IMR-90 (cell line): ENCODE data around the gene HDC. TPM values are rescaled to one million over a fixed set of nuclear protein-coding genes. Genes with fewer than 3 reads are reported as not detected.
A peak's percentile ranks its signal among the peaks of the same experiment; 100 is the strongest.

Experiments used
- ATAC-seq: fragments of 200-7000 bp; cut with Tn5 transposase; 2 replicates; pipeline ENCODE4 v1.9.1; 2020; ENCODE audit warnings: low read depth, mild to moderate bottlenecking, moderate library complexity
- BruUV-seq: library from RNA; stranded (reverse); fragments of 400-500 nt; replicated peaks from 2 replicates; lab custom pipeline; 2021; lab: Mats Ljungman, UMichigan
- CTCF ChIA-PET: fragments of 300-600 bp; formaldehyde crosslinking; extraction: SDS; loops from one replicate; lab custom pipeline; 2021; ENCODE audit warnings: antibody characterized with exemption; lab: Yijun Ruan, JAX
- POLR2A ChIA-PET: fragments of 300-600 bp; sonication (Branson Sonifier 250); formaldehyde crosslinking; loops from one replicate; lab custom pipeline; 2022; ENCODE audit warnings: antibody characterized with exemption; ENCODE audit not compliant: unreplicated experiment; lab: Charles Lee
- DNase-seq: peaks from one replicate; pipeline ENCODE4 v3.0.0; 2013
- H2AFZ ChIP-seq: replicated peaks from 2 replicates; pipeline ENCODE3; 2013; ENCODE audit warnings: low read length, mild to moderate bottlenecking; ENCODE audit not compliant: poor library complexity
- H2AK5ac ChIP-seq: 2 replicates; pipeline ENCODE4 v1.6.1; 2013; ENCODE audit warnings: low read depth, low read length, inconsistent platforms
- H2AK9ac ChIP-seq: replicated peaks from 2 replicates; pipeline ENCODE3; 2013; ENCODE audit warnings: mild to moderate bottlenecking, low read depth, low read length, moderate library complexity; ENCODE audit not compliant: poor library complexity
- H2BK120ac ChIP-seq: 2 replicates; pipeline ENCODE4 v1.6.1; 2013; ENCODE audit warnings: low read depth, low read length, inconsistent platforms
- H2BK15ac ChIP-seq: 3 replicates; pipeline ENCODE4 v1.6.1; 2013; ENCODE audit warnings: low read depth, low read length, inconsistent platforms
- H2BK20ac ChIP-seq: 2 replicates; pipeline ENCODE4 v1.6.1; 2013; ENCODE audit warnings: low read depth, mild to moderate bottlenecking, inconsistent platforms, low read length, moderate library complexity
- H2BK5ac ChIP-seq: 2 replicates; pipeline ENCODE4 v1.6.1; 2013; ENCODE audit warnings: mild to moderate bottlenecking, low read depth, low read length, inconsistent platforms; ENCODE audit not compliant: poor library complexity, severe bottlenecking
- H3K14ac ChIP-seq: replicated peaks from 2 replicates; pipeline ENCODE4 v1.6.1; 2013; ENCODE audit warnings: low read depth, low read length, inconsistent platforms
- H3K18ac ChIP-seq: 2 replicates; pipeline ENCODE4 v1.6.1; 2013; ENCODE audit warnings: low read depth, low read length, control low read depth
- H3K23ac ChIP-seq: 2 replicates; pipeline ENCODE4 v1.6.1; 2013; ENCODE audit warnings: low read depth, low read length, inconsistent platforms
- H3K27ac ChIP-seq: 2 replicates; pipeline ENCODE4 v1.5.1; 2013; ENCODE audit warnings: mild to moderate bottlenecking, control low read depth, low read length; ENCODE audit not compliant: insufficient read depth
- H3K27me3 ChIP-seq: 2 replicates; pipeline ENCODE4 v1.6.1; 2013; ENCODE audit warnings: low read length; ENCODE audit not compliant: control insufficient read depth, insufficient read depth
- H3K36me3 ChIP-seq: 2 replicates; pipeline ENCODE4 v1.6.1; 2013; ENCODE audit warnings: low read length, mixed read lengths; ENCODE audit not compliant: control insufficient read depth, insufficient read depth
- H3K4ac ChIP-seq: 2 replicates; pipeline ENCODE4 v1.6.1; 2013; ENCODE audit warnings: low read depth, low read length, inconsistent platforms
- H3K4me1 ChIP-seq: 2 replicates; pipeline ENCODE4 v1.6.1; 2013; ENCODE audit warnings: low read length, mixed read lengths; ENCODE audit not compliant: control insufficient read depth, insufficient read depth
- H3K4me2 ChIP-seq: 2 replicates; pipeline ENCODE4 v1.6.1; 2013; ENCODE audit warnings: low read depth, mild to moderate bottlenecking, control low read depth, low read length, moderate library complexity
- H3K4me3 ChIP-seq: 2 replicates; pipeline ENCODE4 v1.5.1; 2013; ENCODE audit warnings: low read depth, mild to moderate bottlenecking, control low read depth, low read length, moderate library complexity; ENCODE audit not compliant: insufficient read depth
- H3K56ac ChIP-seq: 2 replicates; pipeline ENCODE4 v1.6.1; 2013; ENCODE audit warnings: low read length, inconsistent platforms; ENCODE audit not compliant: insufficient read depth; ENCODE audit errors: extremely low read depth
- H3K79me1 ChIP-seq, 2 experiments: 2 replicates each; pipeline ENCODE4 v1.6.1; 2013; ENCODE audit warnings: low read length in 2 of 2, inconsistent platforms in 1 of 2, low read depth in 1 of 2
- H3K9ac ChIP-seq: 2 replicates; pipeline ENCODE4 v1.6.1; 2013; ENCODE audit warnings: low read depth, low read length, control low read depth
- H3K9me1 ChIP-seq: 2 replicates; pipeline ENCODE4 v1.6.1; 2013; ENCODE audit warnings: low read length, inconsistent platforms; ENCODE audit not compliant: insufficient read depth
- H3K9me3 ChIP-seq: 2 replicates; pipeline ENCODE4 v1.6.1; 2013; ENCODE audit warnings: low read length; ENCODE audit not compliant: control insufficient read depth, insufficient read depth
- H4K20me1 ChIP-seq: 2 replicates; pipeline ENCODE4 v1.6.1; 2013; ENCODE audit warnings: low read length, inconsistent platforms; ENCODE audit not compliant: insufficient read depth
- H4K5ac ChIP-seq: 2 replicates; pipeline ENCODE4 v1.6.1; 2013; ENCODE audit warnings: mild to moderate bottlenecking, low read depth, low read length, control low read depth
- H4K8ac ChIP-seq, 2 experiments: 2 replicates each; pipeline ENCODE4 v1.6.1; 2013; ENCODE audit warnings: low read depth in 2 of 2, low read length in 2 of 2, control low read depth in 1 of 2, inconsistent platforms in 1 of 2
- H4K91ac ChIP-seq: 2 replicates; pipeline ENCODE4 v1.6.1; 2013; ENCODE audit warnings: low read depth, low read length, inconsistent platforms; ENCODE audit not compliant: insufficient read depth
- BHLHE40 ChIP-seq: fragments of 150-350 bp; IDR thresholded peaks from 2 replicates; pipeline ENCODE4 v1.6.1; 2016; ENCODE audit warnings: mild to moderate bottlenecking, low read depth, low read length
- CEBPB ChIP-seq: IDR thresholded peaks from 2 replicates; pipeline ENCODE4 v1.6.1; 2012; ENCODE audit warnings: low read depth, low read length, improper control_type of control experiment
- ELK1 ChIP-seq: fragments of 150-350 bp; IDR thresholded peaks from 2 replicates; pipeline ENCODE4 v1.6.1; 2016; ENCODE audit warnings: low read depth, mild to moderate bottlenecking, low read length, moderate library complexity, borderline replicate concordance
- MAFK ChIP-seq: IDR thresholded peaks from 2 replicates; pipeline ENCODE4 v1.6.1; 2012; ENCODE audit warnings: low read depth, low read length, improper control_type of control experiment
- NFE2L2 ChIP-seq: fragments of 150-350 bp; IDR thresholded peaks from 2 replicates; pipeline ENCODE4 v1.6.1; 2016; ENCODE audit warnings: low read depth, mild to moderate bottlenecking, low read length
- POLR2A ChIP-seq: IDR thresholded peaks from 2 replicates; pipeline ENCODE4 v1.6.1; 2012; ENCODE audit warnings: mild to moderate bottlenecking, low read depth, low read length
- SMC3 ChIP-seq: fragments of 150-350 bp; IDR thresholded peaks from 2 replicates; pipeline ENCODE4 v1.6.1; 2016; ENCODE audit warnings: low read depth, mild to moderate bottlenecking, antibody characterized with exemption, low read length, moderate library complexity
- USF2 ChIP-seq: fragments of 150-350 bp; IDR thresholded peaks from 2 replicates; pipeline ENCODE4 v1.6.1; 2017; ENCODE audit warnings: mild to moderate bottlenecking, antibody characterized with exemption, low read length, low read depth
- WGBS, 2 experiments: methylation state at CpG; one replicate each; pipeline versions ENCODE4 v1.1.5 to v1.1.7; 2013; ENCODE audit warnings: missing lambda C conversion rate in 2 of 2; ENCODE audit not compliant: insufficient read length in 1 of 2; ENCODE audit errors: extremely low coverage in 2 of 2; 5-methylcytosine and 5-hydroxymethylcytosine counted together
- dilution Hi-C: fragments of 300-500 bp; cut with HindIII; formaldehyde crosslinking; loops from one replicate; pipeline ENCODE4 v1.14.3; 2018; ENCODE audit warnings: low sequenced_read_pairs; ENCODE audit not compliant: unreplicated experiment
- in situ Hi-C: fragments of 300-500 bp; cut with MboI; formaldehyde crosslinking; loops from 3 replicates; pipeline ENCODE4 v1.14.3; 2019; ENCODE audit warnings: low sequenced_read_pairs, inconsistent platforms, mixed read lengths
- intact Hi-C: fragments of 100-400 bp; cut with micrococcal nuclease; formaldehyde crosslinking; loops from 2 replicates; pipeline ENCODE4 v1.10.0; 2022
- polyA plus RNA-seq, 3 experiments: library from polyadenylated mRNA; depleted of rRNA; stranded (reverse); fragments of >200 nt; gene quantifications; 2 replicates each; pipeline ENCODE4 v1.2.3, GENCODE V29; 2012; ENCODE audit warnings: low replicate concordance in 1 of 3
- total RNA-seq: library from RNA; depleted of rRNA; stranded (reverse); fragments of >200 nt; gene quantifications from 2 replicates; pipeline ENCODE4 v1.2.3, GENCODE V29; 2012

Gene HDC
- total and polyA plus RNA-seq, 2 of the 4 experiments (the other 2 are of a cell fraction): not detected

- H4K8ac ChIP-seq: no peak overlapping the region
- no peak overlapping the region for H2AK9ac ChIP-seq
- H4K20me1 ChIP-seq: no peaks in the 10 kb centered on the region
- no peak overlapping the region for H3K18ac ChIP-seq
- H2BK120ac ChIP-seq: no peak overlapping the region
- H3K9me3 ChIP-seq: no peaks in the 10 kb centered on the region
- no peaks in the 10 kb centered on the region for H3K36me3 ChIP-seq
- peaks cover 6% of the 10 kb centered on the region; the same call in 1 of the 2 replicates for H3K9me1 ChIP-seq
- H3K56ac ChIP-seq: no peak overlapping the region
- no peaks in the 10 kb centered on the region for H3K79me1 ChIP-seq
- intact Hi-C loops: no loop called here
- TF ChIP-seq MAFK (peak; percentile 95), POLR2A (no peak), CEBPB (no peak), USF2 (no peak), NFE2L2 (no peak), BHLHE40 (no peak), ELK1 (no peak), SMC3 (no peak)
- H3K4me2 ChIP-seq: no peak overlapping the region
- no peak overlapping the region for H2BK5ac ChIP-seq
- H2AK5ac ChIP-seq: no peak overlapping the region
- no peak overlapping the region for H3K23ac ChIP-seq
- H4K91ac ChIP-seq: no peak overlapping the region
- dilution Hi-C loops: no loop called here
- H3K9ac ChIP-seq: no peak overlapping the region
- DNase-seq (no peak), ATAC-seq (no peak)
- no peak overlapping the region for H2AFZ ChIP-seq
- H4K5ac ChIP-seq: no peak overlapping the region
- no peak overlapping the region for H2BK15ac ChIP-seq
- peaks cover 2% of the 10 kb centered on the region; the same call in 1 of the 2 replicates for H3K4me1 ChIP-seq
- no TSS peak for BruUV-seq
- POLR2A ChIA-PET: no interaction called here
- H3K27ac ChIP-seq: no peak overlapping the region
- H2BK20ac ChIP-seq: no peak overlapping the region
- in situ Hi-C loops: no loop called here
- no peak overlapping the region for H3K4me3 ChIP-seq
- CTCF ChIA-PET: no interaction called here
- 100% methylated on average over 1 of the region's 2 CpGs; no CpG with 5 or more reads in 1 of the 2 experiments for WGBS, 2 experiments
- H3K14ac ChIP-seq: no peak overlapping the region
- peaks cover 16% of the 10 kb centered on the region for H3K27me3 ChIP-seq
- no peak overlapping the region for H3K4ac ChIP-seq
Observed at GRCh38 chr15:50249704-50250103, 15.8 kb downstream of the HDC start.
